GM18861 (cell line): Measurements from ENCODE around the gene RAB11FIP3.

Experiments used
- ATAC-seq: cut with Tn5 transposase; IDR thresholded peaks from one replicate; pipeline ENCODE4 v1.9.1; 2021; ENCODE audit not compliant: unreplicated experiment

RAB11FIP3 gene

DNA sequence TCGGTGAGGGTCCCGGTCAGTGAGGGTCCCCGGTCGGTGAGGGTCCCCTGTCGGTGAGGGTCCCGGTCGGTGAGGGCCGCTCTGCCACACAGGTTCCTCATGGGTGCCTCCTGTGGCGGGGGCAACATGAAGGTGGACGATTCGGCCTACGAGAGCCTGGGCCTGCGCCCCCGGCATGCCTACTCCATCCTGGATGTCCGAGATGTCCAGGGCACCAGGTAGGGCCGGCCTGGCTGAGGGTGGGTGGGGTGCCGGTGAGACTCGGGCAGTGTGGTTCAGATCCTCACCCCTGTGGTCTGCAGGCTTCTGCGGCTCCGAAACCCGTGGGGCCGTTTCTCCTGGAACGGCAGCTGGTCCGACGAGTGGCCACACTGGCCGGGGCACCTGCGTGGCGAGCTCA is 125.8 kb downstream of the RAB11FIP3 start:
- no peak for ATAC-seq

DNA sequence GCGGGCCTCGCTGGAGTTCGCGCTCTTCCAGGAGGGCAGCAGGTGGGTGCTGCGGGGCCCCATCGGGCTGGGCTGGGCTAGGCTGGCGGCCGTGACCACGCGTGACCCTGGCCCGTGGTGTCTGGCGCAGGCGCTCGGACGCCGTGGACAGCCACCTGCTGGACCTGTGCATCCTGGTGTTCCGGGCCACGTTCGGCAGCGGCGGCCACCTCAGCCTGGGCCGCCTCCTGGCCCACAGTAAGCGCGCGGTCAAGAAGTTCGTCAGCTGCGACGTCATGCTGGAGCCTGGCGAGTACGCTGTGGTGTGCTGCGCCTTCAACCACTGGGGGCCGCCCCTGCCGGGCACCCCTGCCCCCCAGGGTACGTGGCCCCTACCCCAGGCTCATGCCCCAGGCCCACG is 126.7 kb downstream of the RAB11FIP3 start:
- ATAC-seq = no peak

DNA sequence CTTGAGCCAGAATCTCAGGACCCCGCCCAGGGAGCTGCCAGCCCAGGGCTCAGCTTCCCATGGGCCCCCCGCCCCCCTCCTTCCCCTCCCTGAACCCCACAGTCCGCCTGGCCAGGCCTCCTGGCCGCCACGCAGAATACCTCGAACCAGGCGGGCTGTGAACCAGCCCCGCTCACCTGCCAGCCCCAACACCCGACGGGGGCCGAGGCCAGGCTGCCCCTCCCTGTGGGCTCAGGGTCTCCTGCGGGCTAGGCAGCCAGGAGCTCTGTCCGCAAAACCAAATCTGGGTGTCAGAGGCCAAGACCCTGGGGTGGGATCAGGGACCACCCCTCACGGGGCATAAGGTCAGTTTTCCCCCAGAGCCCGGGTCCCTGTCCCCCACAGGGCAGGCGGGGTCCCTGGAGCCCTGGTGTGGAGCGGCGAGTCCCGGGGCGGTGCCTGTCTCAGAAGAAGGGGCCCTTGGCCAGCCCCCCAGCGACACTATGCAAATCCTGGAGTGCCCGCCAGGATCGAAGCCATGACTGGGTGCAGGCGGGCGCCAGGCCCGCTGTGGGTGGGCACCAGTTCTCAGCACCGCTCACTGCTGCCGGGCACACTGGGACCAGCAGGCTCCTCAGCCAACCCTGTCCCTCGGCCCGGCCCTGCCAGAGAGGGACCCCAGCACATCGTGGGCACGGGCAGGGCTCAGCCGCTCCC is 128.3 kb downstream of the RAB11FIP3 start:
- ATAC-seq = no peak

DNA sequence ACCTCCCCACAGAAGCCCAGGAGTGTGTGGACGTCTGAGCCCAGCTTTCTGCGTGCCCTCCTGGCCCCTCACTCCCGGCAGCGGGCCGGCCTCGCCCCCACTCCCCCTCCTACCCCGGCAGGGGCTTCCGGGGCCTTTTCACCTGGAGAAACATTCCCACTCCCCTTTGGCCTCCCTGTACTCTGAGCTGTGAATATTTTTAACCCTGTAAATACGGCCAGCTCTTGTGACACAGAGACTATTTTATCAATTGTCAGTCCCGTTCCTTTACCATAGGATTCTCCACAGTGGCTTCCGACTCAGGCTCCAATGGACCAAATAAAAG is 128.8 kb downstream of the RAB11FIP3 start:
- no peak for ATAC-seq

DNA sequence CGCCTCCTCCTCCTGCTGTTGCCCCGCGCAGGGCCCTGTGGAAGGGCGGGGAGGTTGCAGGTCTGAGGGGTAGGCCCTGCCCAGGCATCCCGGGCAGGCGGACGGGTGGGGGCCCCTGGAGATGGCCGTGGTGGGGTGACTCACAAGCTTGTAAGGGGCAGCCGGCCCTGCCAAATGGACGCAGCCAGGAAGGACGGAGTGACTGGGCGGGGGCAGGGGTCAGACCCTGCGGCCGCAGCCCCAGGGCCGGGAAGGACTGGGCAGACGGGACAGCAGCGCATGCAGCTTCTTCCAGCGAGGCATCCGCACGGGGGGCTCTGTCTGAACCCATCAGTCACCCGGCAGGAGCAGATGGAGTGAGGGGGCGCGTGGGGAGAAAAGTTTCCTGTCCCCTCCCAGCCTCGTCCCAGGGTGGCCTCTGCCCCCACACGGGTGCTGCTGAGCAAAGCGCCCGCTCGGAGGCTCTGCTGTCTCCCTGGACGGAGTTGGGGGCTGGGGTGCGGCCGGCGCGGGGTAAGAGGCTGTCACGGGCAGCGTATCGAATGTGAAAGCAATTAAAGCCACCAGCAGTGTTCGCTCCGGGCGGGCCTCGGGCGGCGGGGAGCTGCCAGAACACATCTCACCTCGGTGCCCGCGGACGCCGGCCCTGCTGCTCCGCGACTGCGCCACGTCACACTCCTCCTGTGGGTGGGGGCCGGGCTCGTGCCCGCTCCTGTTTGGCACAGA is 129.4 kb downstream of the RAB11FIP3 start:
- ATAC-seq = no peak

DNA sequence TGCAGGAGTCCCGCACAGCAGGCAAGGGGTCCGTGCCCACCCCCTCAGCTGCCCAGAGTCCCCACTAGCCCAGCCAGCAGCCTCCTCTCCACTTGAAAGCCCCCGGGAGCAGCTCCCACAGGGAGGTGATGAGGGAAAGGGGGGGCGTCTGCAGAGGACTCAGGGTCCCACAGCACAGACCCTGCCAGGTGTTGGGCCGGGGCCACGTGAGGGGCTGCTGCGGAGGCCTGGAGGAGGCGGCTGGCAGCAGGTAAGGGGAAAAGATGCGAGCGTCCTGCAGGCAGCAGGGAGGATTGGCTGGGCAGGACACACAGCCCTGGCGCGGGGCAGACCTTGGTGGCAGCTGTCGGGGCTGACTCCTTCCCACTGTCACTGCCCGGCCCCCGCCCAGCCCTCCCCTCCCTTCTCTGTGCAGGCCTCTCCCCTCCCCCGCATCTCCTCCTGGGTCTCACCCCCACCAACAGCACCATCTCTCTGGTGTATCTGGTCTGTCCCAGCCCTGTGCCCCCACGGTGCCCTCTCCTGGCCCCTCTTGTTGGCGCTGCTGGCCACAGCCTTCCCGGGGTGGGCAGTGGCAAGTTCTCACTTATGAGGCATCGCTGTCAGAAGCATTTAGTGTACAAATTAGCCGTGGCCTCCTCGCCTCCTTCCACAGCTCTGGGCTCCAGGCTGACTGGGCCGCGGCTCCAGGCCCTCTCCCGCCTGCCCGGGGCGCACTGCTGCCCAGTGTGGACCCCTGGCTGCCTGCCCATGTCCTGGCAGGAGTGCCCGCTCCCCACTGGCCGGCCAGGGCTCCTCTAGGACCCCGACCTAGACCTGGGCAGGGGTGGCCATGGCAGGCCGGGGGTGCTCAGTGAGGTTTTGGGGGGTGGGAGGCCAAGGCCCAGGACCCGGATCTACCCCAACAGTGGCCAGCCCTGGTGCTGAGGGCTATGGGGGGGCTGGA is 130.4 kb downstream of the RAB11FIP3 start:
- ATAC-seq = no peak

DNA sequence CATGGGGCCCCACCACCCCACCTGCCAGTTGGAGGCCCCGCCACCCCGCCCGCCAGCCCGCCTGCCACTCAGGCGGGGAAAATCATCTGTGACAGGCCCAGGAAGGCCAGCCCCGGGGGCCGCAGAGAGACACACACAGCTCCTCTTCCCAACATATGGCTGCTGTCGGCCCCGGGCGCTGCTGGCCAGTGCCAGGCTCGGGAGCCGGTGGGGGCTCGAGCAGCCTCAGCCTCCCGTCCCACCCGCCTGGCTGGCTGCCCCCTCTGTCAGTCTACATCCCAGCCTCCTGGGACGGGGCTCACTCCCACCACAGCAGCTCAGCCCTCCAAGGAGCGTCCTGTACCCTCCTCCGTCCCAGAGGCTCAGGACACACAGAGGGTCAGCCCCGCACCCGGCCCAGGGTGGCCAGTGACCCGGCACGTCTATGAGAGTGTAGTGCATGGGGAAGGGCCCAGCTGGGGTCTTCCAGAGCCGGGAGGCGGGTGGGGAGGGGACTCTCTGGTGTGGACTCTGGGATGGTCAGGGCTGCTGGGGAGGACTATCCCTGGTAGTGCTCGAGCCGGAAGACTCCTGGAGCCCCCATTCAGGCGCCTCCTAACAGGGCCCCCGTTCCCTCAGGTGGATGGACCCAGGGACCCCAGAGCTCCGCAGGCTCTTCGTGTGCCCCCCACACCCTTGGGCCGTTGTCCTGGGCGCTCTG is 131.2 kb downstream of the RAB11FIP3 start:
- no peak for ATAC-seq

DNA sequence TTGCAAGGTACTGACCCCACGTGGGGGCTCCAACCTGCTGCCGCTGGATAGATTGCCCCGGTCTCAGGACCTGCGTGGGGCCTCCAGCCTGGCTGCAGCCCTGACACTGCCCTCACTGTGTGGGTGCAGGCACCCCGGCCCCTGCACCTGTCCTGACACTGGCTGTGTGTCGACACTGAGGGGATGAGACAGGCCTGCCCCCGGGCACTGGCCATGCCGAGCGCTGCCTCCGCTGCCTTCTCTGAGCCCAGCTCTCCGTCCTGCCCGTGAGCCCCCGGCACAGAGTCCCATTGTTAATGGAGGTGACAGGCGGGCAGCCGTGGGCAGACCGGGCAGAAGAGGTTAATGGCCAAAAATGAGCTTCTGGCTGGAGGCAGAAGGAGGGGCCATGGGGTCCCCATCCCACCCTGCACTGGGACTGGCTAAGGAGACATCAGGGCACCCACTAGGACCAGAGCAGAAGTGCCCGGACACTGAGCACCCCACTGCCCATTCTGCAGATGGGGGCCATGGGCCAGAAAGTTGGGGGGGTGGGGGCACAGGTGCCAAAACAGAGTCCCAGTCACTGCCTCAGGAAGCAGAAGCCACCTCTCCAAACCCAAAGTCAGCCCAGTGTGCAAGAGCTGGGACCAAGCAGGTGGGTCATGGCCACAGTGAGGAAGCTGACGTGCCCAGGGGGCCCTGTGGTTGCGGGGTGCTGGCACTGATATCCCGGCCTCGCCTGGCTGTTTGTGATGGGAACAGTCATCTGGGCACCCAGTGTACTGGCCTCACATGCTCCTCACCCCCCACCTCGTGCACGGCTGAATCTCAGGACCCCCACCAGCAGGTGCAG is 132.2 kb downstream of the RAB11FIP3 start:
- ATAC-seq = no peak

DNA sequence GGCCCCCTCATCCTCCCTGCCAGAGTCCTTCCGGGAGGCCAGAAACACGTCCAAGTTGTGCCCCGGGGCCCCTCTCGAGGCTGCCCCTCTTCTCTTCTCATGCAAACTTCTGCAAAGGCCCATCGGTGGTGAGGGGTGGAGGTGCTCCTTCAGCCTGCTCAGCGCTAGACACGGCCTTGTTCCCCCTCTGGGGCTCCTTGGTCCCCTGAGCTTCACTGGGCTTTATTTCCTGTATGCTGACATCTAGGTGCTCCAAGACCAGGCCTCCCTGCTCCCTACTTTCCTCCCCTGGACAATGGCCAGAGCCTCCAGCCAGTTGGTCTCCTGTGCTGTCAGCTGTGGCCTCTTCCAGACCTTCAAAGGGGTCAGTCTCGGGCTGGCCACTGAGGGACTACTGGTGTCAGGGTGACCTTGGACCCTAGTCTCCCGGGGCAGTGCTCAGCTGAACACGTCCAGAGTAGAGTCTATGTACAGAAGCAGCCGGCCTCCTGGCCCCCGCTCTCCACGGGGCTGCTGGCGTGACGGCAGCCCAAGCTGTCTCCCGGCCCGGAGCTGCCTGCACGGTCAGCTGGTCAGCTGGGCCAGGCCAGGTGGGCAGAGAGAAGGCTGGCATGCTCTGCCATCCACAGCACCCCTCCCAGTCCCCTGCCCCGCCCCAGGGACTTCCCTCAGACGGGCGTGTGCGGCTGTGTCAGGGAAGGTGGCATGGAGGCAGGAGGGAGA is 133.0 kb downstream of the RAB11FIP3 start:
- ATAC-seq = no peak

DNA sequence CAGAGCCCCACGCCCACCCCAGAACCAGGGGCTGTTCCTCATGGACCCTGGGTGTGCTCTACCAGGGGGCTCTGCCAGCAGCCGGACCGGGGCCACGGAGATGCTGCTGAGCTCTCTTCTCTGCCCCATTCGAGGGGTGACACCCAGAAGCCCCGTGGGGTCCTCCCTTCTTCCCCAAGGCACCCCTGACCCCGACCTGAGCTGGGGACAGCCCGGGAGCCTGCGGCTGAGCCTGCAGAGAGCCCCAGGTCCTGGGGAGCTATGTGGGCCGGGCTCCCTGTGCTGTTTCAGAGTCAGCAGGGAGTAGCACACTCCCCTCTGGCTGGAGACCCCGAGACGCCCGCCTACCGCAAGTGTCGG is 133.6 kb downstream of the RAB11FIP3 start:
- no peak for ATAC-seq

DNA sequence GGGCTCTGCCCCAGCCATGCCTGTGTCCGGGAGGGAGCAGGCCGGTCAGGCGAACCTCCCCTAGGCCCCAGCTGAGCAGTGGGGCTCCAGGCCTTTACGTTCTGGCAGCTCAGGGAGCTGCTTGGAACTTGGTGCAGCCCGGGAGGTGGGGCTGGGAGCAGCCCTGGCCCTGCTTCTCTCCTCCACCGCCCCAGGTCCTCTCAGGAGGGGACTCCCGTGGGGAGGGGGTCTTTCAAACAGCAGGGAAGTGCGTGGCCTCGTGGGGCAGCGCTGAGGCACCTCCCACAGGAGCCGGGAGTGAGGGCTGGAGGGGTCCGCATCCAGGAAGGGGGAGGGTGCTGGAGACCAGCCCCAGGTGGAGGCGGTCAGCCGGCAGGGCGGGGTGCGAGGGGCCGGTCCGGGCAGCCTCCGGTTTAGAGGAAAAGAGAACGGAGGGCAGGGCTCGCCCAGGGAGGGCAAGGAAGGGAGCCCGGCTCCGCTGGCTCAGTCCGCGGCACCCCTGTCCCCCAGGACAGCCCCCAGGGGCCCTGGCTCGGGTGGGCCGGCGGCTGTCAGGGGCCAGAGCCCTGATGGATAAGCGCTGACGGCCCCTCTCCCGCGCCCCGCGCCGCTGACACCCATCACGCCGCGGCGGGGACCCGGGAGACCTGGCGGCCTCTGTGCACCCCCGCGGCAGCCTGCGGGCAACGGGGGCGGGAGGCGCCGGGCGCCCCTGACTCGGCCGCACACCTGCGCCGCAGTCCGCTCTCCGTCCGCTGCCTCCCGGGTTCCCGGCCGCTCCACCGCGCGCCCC is 134.2 kb downstream of the RAB11FIP3 start:
- no peak for ATAC-seq

DNA sequence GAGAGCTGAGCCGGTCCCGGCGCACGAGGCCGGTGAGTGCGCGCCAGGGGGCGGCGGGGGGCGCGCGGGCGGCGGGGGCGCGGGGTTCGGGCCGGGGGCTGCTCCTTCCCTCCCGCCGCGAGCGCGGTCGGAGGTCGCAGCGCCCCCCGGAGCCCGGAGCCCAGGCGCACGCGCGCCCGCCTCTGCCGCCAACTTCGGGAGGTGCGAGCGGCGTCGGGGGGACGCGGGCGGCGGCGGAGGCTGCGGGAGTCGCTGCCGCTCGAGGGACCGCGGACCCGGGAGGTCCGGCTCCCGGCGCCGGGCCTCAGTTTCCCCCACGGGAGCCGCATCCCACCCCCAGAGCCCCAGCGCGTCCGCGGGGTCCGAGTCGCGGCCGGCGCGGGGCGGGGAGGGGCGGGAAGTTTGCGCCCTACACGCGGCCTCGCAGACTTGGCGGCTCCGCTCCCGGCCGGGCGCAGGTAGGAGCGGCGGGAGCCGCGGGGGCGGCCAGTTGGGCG is 134.8 kb downstream of the RAB11FIP3 start, which contains the start of gene PRR35:
Gene PRR35, plus strand, starts transcription at position 191 of the 497 bp plus-strand sequence. CDS start 2,901 bp downstream, outside the sequence.
- no peak for ATAC-seq

DNA sequence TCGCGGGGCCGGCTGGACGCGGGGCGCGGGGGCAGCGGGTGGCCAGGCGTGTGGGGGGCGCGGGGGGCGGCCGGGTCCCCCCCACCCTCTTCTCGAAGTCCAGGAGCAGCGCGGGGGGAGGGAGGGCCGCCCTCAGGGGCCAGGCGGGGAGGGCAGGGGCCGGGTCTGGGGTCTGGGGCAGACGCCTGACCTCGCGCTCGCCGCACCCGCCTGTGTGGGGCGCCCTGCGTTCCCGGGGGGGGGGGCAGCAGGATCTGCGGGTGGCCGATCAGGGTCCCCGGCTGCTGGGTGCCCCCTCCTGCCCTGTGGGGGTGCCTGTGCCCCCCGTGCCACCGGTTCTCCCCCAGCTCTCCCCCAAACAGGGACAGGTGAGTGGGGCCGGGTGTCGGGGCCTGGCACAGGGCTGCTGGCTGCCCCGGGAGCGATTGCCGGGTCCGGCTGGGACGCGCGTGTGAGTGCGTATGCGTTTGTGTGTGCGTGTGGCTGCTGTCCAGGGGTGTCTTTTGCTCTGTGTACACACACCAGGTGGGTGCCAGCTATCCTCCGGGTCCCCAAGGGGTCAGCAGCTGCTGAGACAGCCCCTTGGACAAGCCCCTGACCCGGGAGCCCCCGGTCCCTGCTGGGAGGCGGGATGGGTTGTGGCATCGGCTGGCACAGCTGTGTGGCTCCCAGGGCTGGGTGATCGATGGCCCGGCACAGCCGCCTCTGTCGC is 135.4 kb downstream of the RAB11FIP3 start:
- no peak for ATAC-seq

DNA sequence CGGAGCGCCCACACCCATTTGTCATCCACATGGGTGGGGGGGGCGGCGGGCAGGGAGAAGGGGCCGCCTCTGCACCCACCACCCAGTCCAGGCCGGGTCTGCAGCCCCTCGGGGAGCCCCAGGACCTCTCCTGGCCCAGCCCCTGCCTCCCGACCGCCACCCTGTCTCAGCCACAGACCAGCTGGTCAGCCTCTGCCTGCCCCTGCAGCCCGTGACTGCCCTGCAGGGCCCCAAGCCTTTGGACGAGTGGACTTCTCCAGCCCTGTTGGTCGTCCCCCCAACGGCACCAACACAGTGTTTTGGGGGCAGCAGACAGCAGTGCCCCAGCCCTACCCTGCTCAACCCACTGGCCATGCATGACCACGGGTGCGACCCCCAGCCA is 136.0 kb downstream of the RAB11FIP3 start:
- ATAC-seq = no peak

DNA sequence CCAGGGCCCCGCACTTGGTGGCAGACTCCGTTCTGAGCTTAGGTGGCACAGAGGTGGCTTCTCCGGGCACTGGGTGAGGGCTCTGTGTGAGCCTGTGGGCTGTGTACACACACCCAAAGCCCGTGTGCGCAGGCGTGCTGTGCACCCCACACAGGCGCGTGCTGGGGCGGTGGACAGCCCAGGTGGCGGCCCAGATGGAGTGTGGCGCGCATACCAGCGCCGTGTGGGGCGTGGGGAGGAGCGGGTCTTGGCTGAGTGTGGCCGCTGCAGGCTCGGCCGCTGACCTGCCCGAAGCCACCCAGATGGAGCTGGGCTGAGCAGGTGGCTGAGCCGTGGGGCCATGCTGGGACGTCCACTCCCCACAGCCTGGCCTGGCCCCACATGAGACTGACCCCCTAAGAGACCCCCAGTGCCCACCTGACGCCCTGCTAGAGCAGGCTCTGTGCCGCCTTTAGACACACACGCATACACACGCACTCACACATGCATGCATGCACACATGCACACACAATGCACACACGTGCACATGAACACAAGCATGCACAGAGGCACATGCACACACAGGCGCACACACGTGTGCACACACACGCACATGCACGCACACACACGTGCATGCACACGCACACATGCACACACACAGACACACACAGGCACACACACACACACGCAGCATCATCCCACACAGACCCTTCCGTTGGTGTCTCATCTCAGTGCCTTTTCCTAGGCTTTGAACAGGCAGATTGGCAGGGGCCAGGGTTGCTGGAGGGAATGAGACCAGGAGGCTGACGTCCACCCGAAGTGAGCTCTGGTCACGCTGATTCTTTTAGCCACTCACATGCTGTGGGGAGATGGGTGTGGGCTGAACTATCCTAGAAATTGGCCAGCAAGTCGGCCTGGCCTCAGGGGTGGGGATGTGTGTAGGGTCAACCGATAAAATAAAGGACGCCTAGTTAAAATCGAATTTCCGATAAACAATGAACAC is 136.8 kb downstream of the RAB11FIP3 start:
- no peak for ATAC-seq

DNA sequence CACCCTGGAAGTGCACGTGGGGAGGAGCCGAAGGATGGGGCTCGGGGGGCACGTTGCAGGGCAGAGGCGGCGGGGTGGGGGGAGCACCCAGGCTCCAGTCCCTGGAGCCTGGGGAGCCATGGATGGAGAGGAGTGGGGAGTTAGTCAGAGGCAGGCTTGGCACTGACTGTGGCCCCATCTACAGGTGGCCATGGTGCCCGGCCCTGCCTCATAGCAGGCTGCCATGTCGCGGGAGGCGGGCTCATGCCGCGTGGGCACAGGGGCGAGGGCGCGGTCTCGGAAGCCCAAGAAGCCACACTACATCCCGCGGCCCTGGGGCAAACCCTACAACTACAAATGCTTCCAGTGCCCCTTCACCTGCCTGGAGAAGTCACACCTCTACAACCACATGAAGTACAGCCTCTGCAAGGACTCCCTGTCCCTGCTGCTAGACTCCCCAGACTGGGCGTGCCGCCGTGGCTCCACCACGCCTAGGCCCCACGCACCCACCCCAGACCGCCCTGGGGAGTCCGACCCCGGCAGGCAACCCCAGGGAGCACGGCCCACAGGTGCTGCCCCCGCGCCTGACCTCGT is 137.7 kb downstream of the RAB11FIP3 start:
- ATAC-seq = no peak
